HG03139 (cell line): ENCODE results near the gene TCP10L.
A peak's percentile ranks its signal among the peaks of the same experiment; 100 is the strongest.
"Not testable (repeated sequence)": the region's sequence is repeated elsewhere in the genome, so short reads cannot be mapped to it uniquely, and the experiment has no call there.

Experiments
- ATAC-seq: cut with Tn5 transposase; IDR thresholded peaks from one replicate; pipeline ENCODE4 v1.9.1; 2021; ENCODE audit not compliant: unreplicated experiment

Gene TCP10L

DNA sequence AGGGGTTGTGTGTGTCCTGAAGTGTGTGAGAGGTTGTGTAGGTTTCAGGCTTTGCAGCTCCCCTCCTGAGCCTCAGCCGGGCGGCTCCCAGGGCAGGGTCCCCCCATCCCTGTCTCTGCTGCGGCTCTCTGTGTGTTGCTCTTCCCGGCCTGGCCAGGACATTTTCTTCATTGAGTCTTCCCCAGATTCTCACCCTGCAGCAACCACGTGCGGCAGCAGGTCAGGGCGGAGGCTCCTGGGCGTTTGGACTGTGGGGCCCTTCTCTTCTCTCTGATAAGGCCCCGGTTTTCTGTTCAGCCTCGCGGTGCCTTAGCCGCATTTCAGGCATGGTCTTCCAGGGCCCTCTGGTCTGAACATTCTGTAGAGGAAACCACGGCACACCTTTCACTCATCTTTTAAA, 1.8 kb upstream of the TCP10L start:
- ATAC-seq: no peak

DNA sequence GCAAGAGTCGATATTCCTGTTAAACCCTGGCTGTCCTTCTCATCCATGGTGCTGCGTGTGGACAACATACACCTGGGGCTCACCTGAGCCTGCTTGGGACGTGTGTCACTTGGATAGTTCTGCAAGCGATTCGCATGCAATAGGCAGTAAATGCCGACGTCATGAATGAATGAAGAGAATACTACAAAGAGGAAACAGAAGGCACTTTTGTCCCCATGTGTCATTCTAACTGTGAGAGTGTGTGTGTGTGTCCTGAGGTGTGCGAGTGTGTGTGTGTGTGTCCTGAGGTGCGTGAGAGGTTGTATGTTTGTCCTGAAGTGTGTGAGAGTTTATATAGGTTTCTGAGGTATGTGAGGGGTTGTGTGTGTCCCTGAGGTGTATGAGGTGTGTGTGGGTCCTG, 647 bp upstream of the TCP10L start:
- ATAC-seq: no peak

DNA sequence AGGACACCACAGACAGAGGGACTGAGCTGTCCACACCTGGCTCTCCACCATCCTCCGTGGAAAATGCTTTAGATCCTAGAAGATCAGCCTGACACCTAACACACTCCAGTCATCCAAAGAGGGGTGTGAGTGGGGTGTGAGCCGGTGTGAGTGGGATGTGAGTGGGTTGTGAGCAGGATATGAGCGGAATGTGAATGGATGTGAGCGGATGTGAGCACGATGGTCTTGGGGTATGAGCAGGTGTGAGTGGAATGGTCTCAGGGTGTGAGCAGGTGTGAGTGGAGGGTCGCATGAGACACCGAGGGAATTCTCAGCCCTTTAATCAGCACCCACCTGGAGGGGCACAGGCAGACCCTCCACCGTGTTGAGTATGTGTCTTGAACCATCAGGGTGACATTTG, 851 bp downstream of the TCP10L start:
- ATAC-seq: no peak

GRCh38 chr21:32581732-32582131, 3.6 kb downstream of the TCP10L start:
- no peak for ATAC-seq

DNA sequence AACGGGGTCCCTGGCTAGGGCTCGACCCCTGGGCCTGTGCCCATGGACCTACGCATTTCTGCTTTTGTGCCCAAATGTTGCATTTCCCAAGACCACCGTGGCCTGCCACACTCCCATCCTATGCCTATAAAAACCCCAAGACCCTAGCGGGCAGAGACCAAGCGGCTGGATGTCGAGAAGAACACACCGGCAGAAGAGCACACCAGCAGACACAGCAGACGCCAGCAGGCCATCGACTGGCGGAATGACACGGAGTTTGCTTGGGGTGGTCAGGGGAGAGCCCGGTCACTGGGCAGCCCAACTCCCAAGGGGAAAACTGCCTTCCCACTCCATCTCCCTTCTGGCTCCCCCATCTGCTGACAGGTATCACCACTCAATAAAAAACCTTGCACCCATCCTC, 4.4 kb downstream of the TCP10L start:
- no peak for ATAC-seq

- ATAC-seq: no peak
These were observed 7.1 kb downstream of the TCP10L start for GRCh38 chr21:32578107-32578691.

- no peak for ATAC-seq
These were observed 9.3 kb downstream of the TCP10L start for GRCh38 chr21:32576011-32576410.

GRCh38 chr21:32574946-32575925, 10.1 kb downstream of the TCP10L start:
- ATAC-seq: no peak

- no peak for ATAC-seq
These were observed 12.5 kb downstream of the TCP10L start for GRCh38 chr21:32572574-32573420.

- no peak for ATAC-seq
These were observed 14.9 kb downstream of the TCP10L start for GRCh38 chr21:32570456-32570855.

DNA sequence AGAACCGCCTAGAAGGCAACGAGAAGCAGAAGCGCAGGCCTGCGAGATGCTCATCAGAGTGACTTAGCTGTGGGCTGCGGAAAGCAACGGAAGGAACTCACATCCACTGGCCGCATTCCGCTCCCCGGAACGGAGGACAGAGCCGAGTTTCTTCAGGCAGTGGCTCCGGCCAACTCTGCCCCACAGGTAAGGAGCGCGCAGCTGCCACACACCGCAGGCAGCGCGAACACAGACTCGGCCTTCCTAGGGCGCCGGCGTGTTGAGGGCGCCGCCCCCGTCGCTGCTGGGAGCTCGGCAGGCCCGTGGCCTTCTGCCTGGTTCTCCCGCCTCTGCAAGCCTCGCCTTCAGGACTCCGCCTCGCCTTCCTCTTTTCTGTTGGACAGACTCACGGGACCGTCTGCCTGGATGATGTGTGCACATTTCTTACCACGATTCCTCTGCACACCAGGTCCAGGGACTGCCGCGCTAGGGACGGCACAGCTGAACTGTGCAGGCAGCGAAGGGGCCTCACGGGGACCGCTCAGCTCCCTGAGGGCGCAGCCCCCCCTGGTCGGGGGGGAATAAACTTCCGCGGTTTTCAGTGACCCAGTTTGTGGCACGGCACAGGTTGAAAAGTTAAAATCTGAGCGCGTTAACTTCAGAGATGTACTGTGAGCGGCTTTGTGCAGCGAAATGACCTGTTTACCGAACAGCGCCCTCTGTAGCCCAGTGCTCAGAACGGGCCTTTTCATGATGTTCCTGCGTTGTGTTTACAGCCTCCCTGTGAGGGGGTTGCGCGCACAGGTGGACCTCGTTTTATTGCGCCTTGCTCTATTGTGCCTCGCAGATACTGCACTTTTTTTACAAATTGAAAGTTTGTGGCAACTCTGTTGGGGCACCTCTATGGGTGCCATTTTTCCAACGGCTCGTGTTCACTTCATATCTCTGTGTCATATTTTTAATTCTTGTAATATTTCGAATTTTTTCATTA, 15.8 kb downstream of the TCP10L start:
- ATAC-seq: peak; percentile 81

DNA sequence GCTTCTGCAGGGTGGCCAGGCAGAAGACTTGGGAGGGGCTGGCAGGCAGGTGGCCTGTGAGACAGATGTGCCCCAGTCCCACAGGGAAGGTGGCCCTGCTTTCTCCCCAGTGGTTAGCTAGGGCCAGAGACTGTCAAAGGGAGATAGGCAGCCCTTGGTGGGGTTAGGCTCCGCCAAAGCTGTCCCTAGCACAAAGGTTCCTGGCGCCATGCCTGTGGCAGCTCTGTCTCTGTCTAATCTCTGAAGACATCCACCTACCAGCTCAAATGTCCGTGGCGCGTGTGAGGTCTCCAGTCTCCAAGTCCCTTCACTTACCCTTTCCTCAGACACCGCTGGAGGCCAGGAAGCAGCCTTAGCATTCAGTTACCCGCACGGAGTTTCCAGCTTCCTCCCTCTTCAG, 17.7 kb downstream of the TCP10L start:
- ATAC-seq: no peak

GRCh38 chr21:32566741-32567389, 18.5 kb downstream of the TCP10L start:
- ATAC-seq: no peak

GRCh38 chr21:32565856-32566465, 19.4 kb downstream of the TCP10L start:
- no peak for ATAC-seq

DNA sequence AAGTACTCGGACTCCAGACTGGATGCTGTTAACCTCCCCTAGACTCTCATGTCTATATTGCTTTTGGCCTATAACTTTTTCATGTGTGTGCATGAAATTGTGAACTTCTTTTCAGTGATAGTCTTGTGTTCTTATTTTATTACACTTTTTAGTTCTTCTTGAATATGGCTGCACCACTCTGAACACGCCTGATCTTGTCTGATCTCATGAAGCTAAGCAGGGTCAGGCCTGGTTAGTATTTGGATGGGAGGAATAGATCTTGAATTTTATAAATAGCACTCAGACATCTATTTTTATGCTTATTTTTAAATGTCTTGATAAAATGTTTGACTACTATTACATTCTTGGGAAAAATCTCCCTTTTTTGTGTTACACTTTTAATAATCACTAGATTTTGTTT, 22.4 kb downstream of the TCP10L start:
- ATAC-seq: no peak

GRCh38 chr21:32562426-32562825, 22.9 kb downstream of the TCP10L start:
- ATAC-seq: no peak

- not testable (repeated sequence) for ATAC-seq
These were observed 23.8 kb downstream of the TCP10L start for GRCh38 chr21:32561476-32561875.

GRCh38 chr21:32560896-32561295, 24.4 kb downstream of the TCP10L start:
- no peak for ATAC-seq

GRCh38 chr21:32559006-32559610, 26.2 kb downstream of the TCP10L start:
- no peak for ATAC-seq
